DND-41 (cell line): Measurements from ENCODE around the gene KIF17.
A peak's percentile ranks its signal among the peaks of the same experiment; 100 is the strongest.
"Not testable (repeated sequence)": the region's sequence is repeated elsewhere in the genome, so short reads cannot be mapped to it uniquely, and the experiment has no call there.

Source experiments
- ATAC-seq: fragments of 200-7000 bp; cut with Tn5 transposase; 3 replicates; pipeline ENCODE4 v1.9.1; 2021; ENCODE audit warnings: low read depth; ENCODE audit not compliant: insufficient read depth
- DNase-seq: peaks from one replicate; pipeline ENCODE4 v3.0.0-alpha.2; 2020
- H2AFZ ChIP-seq: 2 replicates; pipeline ENCODE4 v1.6.0; 2012; ENCODE audit warnings: low read depth, low read length
- H3K27ac ChIP-seq: 2 replicates; pipeline ENCODE4 v1.5.1; 2012; ENCODE audit warnings: low read length, inconsistent platforms
- H3K27me3 ChIP-seq: fragments of 200-600 bp; sonication (generic); 2 replicates; pipeline ENCODE4 v1.6.0; 2012; ENCODE audit warnings: low read length, mild to moderate bottlenecking, inconsistent platforms; ENCODE audit not compliant: insufficient read depth, poor library complexity
- H3K36me3 ChIP-seq: 2 replicates; pipeline ENCODE4 v1.5.1; 2012; ENCODE audit warnings: low read length, inconsistent platforms; ENCODE audit not compliant: insufficient read depth
- H3K4me1 ChIP-seq: 2 replicates; pipeline ENCODE4 v1.5.1; 2012; ENCODE audit warnings: mild to moderate bottlenecking, low read length; ENCODE audit not compliant: insufficient read depth
- H3K4me2 ChIP-seq: 2 replicates; pipeline ENCODE4 v1.6.0; 2012; ENCODE audit warnings: mild to moderate bottlenecking, moderate library complexity, low read length, inconsistent platforms; ENCODE audit not compliant: insufficient read depth
- H3K4me3 ChIP-seq, 2 experiments: fragments of 200-600 bp in 1 of 2; shearing (Covaris generic) in 1 of 2; 2 replicates each; pipeline ENCODE4 v1.5.1; 2012 to 2016; ENCODE audit warnings: inconsistent platforms in 2 of 2, low read length in 2 of 2, mild to moderate bottlenecking in 2 of 2, low read depth in 1 of 2, moderate library complexity in 1 of 2
- H3K79me2 ChIP-seq: 2 replicates; pipeline ENCODE4 v1.6.0; 2012; ENCODE audit warnings: low read length, inconsistent platforms; ENCODE audit not compliant: insufficient read depth
- H3K9ac ChIP-seq: 2 replicates; pipeline ENCODE4 v1.6.0; 2012; ENCODE audit warnings: low read depth, mild to moderate bottlenecking, inconsistent platforms, low read length, moderate library complexity
- H3K9me3 ChIP-seq: 2 replicates; pipeline ENCODE4 v1.5.1; 2012; ENCODE audit warnings: low read length, moderate library complexity, mild to moderate bottlenecking, inconsistent platforms; ENCODE audit not compliant: insufficient read depth, severe bottlenecking
- H4K20me1 ChIP-seq: 2 replicates; pipeline ENCODE4 v1.6.0; 2012; ENCODE audit warnings: low read length; ENCODE audit not compliant: insufficient read depth
- CTCF ChIP-seq: IDR thresholded peaks from 2 replicates; pipeline ENCODE4 v1.5.1; 2012; ENCODE audit warnings: borderline replicate concordance, low read length, moderate library complexity, mild to moderate bottlenecking; ENCODE audit not compliant: poor library complexity, severe bottlenecking; ENCODE audit errors: extremely low read depth
- EZH2 ChIP-seq: IDR thresholded peaks from 3 replicates; pipeline ENCODE4 v1.6.1; 2012; ENCODE audit warnings: borderline replicate concordance, low read depth, mild to moderate bottlenecking, moderate library complexity, low read length, inconsistent platforms; ENCODE audit not compliant: severe bottlenecking

Gene KIF17

GRCh38 chr1:20719261-20719660 is 1.5 kb upstream of the KIF17 start:
- no peak for DNase-seq
- no peaks in the 10 kb centered on the region for H4K20me1 ChIP-seq
- H3K4me2 ChIP-seq: no peak overlapping the region
- ATAC-seq: no peak
- no peak overlapping the region for H3K9ac ChIP-seq
- H3K79me2 ChIP-seq: no peaks in the 10 kb centered on the region
- no peak overlapping the region for H2AFZ ChIP-seq
- no peak overlapping the region for H3K27ac ChIP-seq
- H3K36me3 ChIP-seq: no peaks in the 10 kb centered on the region
- H3K9me3 ChIP-seq: no peaks in the 10 kb centered on the region
- peaks cover 10% of the 10 kb centered on the region for H3K4me1 ChIP-seq
- no peak overlapping the region for H3K4me3 ChIP-seq
- H3K27me3 ChIP-seq: peaks cover 18% of the 10 kb centered on the region
- TF ChIP-seq CTCF (no peak), EZH2 (no peak)

- not testable (repeated sequence) for DNase-seq, H3K27ac ChIP-seq, ATAC-seq, H3K79me2 ChIP-seq, H3K36me3 ChIP-seq, H3K4me2 ChIP-seq, H3K4me1 ChIP-seq, H2AFZ ChIP-seq, H3K9me3 ChIP-seq, H4K20me1 ChIP-seq, H3K9ac ChIP-seq
- Histone ChIP-seq H3K27me3 (peaks cover 18% of the 10 kb centered on the region), H3K4me3 (peak overlapping the region in 1 of 2 experiments; percentile 20; a peak in 1 of 4 replicates)
Measured at GRCh38 chr1:20718343-20718882, 606 bp upstream of the KIF17 start.

- Histone ChIP-seq H3K9me3 (no peaks in the 10 kb centered on the region), H3K9ac (no peak overlapping the region), H3K4me3 (no peak overlapping the region), H3K4me2 (no peak overlapping the region), H4K20me1 (no peaks in the 10 kb centered on the region), H3K27me3 (peaks cover 18% of the 10 kb centered on the region), H3K4me1 (peaks cover 10% of the 10 kb centered on the region), H3K27ac (no peak overlapping the region), H3K79me2 (no peaks in the 10 kb centered on the region), H2AFZ (no peak overlapping the region), H3K36me3 (no peaks in the 10 kb centered on the region)
- ATAC-seq (no peak), DNase-seq (no peak)
- TF ChIP-seq EZH2 (no peak), CTCF (no peak)
Measured at GRCh38 chr1:20716232-20716631, 1.6 kb downstream of the KIF17 start.

- Histone ChIP-seq H3K27me3 (peaks cover 17% of the 10 kb centered on the region), H3K4me2 (no peak overlapping the region), H3K9ac (no peak overlapping the region), H3K27ac (no peak overlapping the region), H2AFZ (no peak overlapping the region), H3K4me1 (peaks cover 10% of the 10 kb centered on the region), H3K36me3 (no peaks in the 10 kb centered on the region), H4K20me1 (no peaks in the 10 kb centered on the region), H3K9me3 (no peaks in the 10 kb centered on the region), H3K4me3 (no peak overlapping the region), H3K79me2 (no peaks in the 10 kb centered on the region)
- no peak for ATAC-seq
- TF ChIP-seq EZH2 (no peak), CTCF (no peak)
- no peak for DNase-seq
Measured at GRCh38 chr1:20715406-20715805, 2.4 kb downstream of the KIF17 start.
